Smooth muscle cell (in vitro differentiated cells): ENCODE measurements around the gene MYMK. TPM values are rescaled to one million over a fixed set of nuclear protein-coding genes. Genes with fewer than 3 reads are reported as not detected.

Experiments
- DNase-seq: peaks from one replicate; lab custom pipeline; 2025; ENCODE audit not compliant: unreplicated experiment; lab: John Stamatoyannopoulos, UW
- H2AFZ ChIP-seq: fragments of 200-600 bp; sonication (generic); 2 replicates; pipeline ENCODE4 v1.6.0; 2016; ENCODE audit warnings: antibody characterized with exemption, low read depth, mild to moderate bottlenecking
- H3F3A ChIP-seq: fragments of 200-600 bp; sonication (generic); 2 replicates; pipeline ENCODE4 v1.6.0; 2017; ENCODE audit warnings: antibody characterized with exemption, low read depth
- H3K27ac ChIP-seq: fragments of 200-600 bp; sonication (generic); 2 replicates; pipeline ENCODE4 v1.5.1; 2016; ENCODE audit warnings: low read depth, mild to moderate bottlenecking
- H3K27me3 ChIP-seq: fragments of 200-600 bp; sonication (generic); 2 replicates; pipeline ENCODE4 v1.6.1; 2016; ENCODE audit warnings: low read depth, mild to moderate bottlenecking
- H3K36me3 ChIP-seq: fragments of 200-600 bp; sonication (generic); 2 replicates; pipeline ENCODE4 v1.5.1; 2016; ENCODE audit warnings: low read depth
- H3K4me1 ChIP-seq: fragments of 200-600 bp; sonication (generic); 2 replicates; pipeline ENCODE4 v1.5.1; 2016; ENCODE audit warnings: low read depth
- H3K4me2 ChIP-seq: fragments of 200-600 bp; sonication (generic); 2 replicates; pipeline ENCODE4 v1.6.0; 2016; ENCODE audit warnings: mild to moderate bottlenecking
- H3K4me3 ChIP-seq: fragments of 200-600 bp; sonication (generic); 2 replicates; pipeline ENCODE4 v1.5.1; 2016; ENCODE audit warnings: mild to moderate bottlenecking
- H3K79me2 ChIP-seq: fragments of 200-600 bp; sonication (generic); 2 replicates; pipeline ENCODE4 v1.6.0; 2016; ENCODE audit warnings: low read depth, mild to moderate bottlenecking
- H3K9ac ChIP-seq: fragments of 200-600 bp; sonication (generic); 2 replicates; pipeline ENCODE4 v1.6.0; 2016; ENCODE audit warnings: low read depth
- H3K9me3 ChIP-seq: fragments of 200-600 bp; sonication (generic); replicated peaks from 2 replicates; pipeline ENCODE4 v1.5.1; 2016; ENCODE audit warnings: low read depth
- H4K20me1 ChIP-seq: fragments of 200-600 bp; sonication (generic); 2 replicates; pipeline ENCODE4 v1.6.0; 2016; ENCODE audit warnings: low read depth
- CTCF ChIP-seq: fragments of 200-600 bp; sonication (generic); IDR thresholded peaks from 2 replicates; pipeline ENCODE4 v1.5.1; 2017; ENCODE audit warnings: borderline replicate concordance, mild to moderate bottlenecking, antibody characterized with exemption; ENCODE audit not compliant: insufficient read depth, poor library complexity, severe bottlenecking
- WGBS: methylation state at CpG from one replicate; pipeline ENCODE4 v1.1.7; 2016; ENCODE audit warnings: low lambda C conversion rate; 5-methylcytosine and 5-hydroxymethylcytosine counted together
- polyA plus RNA-seq: library from polyadenylated mRNA; unstranded; fragments of >200 nt; fragmentation: Nextera tagmentation; extraction: Ambion mirVana; gene quantifications from 2 replicates; pipeline ENCODE4 v1.2.1, GENCODE V29; 2016
- total RNA-seq: library from RNA; depleted of rRNA; stranded (reverse); fragments of >200 nt; gene quantifications from 2 replicates; pipeline ENCODE4 v1.2.3, GENCODE V29; 2014

The MYMK gene
- total and polyA plus RNA-seq, 2 experiments from 2014 or later: not detected

GRCh38 chr9:133507246-133507965 lies 17.4 kb downstream of the MYMK start:
- Histone ChIP-seq H3K9ac (no peak overlapping the region), H3K27ac (no peak overlapping the region), H3K4me3 (no peak overlapping the region), H3K9me3 (no peaks in the 10 kb centered on the region), H3K79me2 (no peaks in the 10 kb centered on the region), H4K20me1 (no peaks in the 10 kb centered on the region), H3K4me1 (peaks cover 12% of the 10 kb centered on the region), H3K27me3 (no peaks in the 10 kb centered on the region), H3K4me2 (no peak overlapping the region), H3K36me3 (no peaks in the 10 kb centered on the region), H2AFZ (no peak overlapping the region), H3F3A (peaks cover 5% of the 10 kb centered on the region)
- DNase-seq: no peak
- TF ChIP-seq CTCF: no peak
- WGBS: 95% methylated on average over 23 of the region's 24 CpGs

- Histone ChIP-seq H3K27ac (no peak overlapping the region), H3K9me3 (no peaks in the 10 kb centered on the region), H3F3A (peaks cover 5% of the 10 kb centered on the region), H3K4me2 (peak overlapping the region; percentile 7), H3K4me3 (no peak overlapping the region), H3K9ac (no peak overlapping the region), H3K79me2 (no peaks in the 10 kb centered on the region), H4K20me1 (no peaks in the 10 kb centered on the region), H3K27me3 (no peaks in the 10 kb centered on the region), H3K36me3 (no peaks in the 10 kb centered on the region), H2AFZ (no peak overlapping the region), H3K4me1 (peaks cover 12% of the 10 kb centered on the region)
- WGBS: 48% methylated on average over 18 of the region's 18 CpGs
- TF ChIP-seq CTCF: no peak
- DNase-seq: no peak
Measured at GRCh38 chr9:133506653-133507038, 18.1 kb downstream of the MYMK start.

DNA sequence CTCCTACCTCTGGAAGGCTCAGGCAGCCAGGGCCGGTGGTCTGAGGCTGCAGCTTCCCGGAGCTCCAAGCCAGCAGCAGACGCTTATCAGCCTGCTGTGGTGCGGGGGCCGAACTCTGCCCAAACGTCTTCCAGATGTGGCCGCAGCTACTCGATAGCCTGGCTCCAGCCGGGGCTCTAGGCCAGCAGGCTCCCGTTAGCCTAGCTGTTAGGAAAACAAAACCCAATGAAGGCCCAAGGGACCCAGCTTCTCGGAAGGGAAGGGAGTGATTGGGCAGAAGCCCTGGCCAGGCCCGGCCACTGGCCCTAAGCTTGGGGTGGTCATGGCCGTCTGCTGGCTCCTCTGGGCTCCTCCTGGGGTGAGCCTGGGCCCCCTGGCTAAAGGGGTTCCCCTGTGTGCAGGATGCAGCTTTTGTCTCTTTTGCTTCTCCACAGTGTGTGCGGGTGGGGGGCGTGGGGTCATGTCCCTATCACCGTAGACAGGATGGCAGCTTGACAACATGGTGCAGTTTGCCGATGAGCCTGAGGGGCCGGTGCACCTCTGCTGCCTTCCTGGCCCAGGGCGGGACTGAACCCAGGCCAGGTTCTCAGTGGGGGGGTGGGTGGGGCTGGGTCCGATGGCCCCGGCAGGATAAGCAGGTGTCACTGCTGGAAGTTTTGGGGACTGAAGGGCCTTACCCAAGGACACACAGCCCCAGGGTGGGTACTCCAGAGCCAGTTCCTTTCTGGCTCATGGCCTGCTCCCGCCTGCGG lies 18.7 kb downstream of the MYMK start:
- Histone ChIP-seq H2AFZ (no peak overlapping the region), H3K4me1 (peaks cover 12% of the 10 kb centered on the region), H3F3A (peaks cover 5% of the 10 kb centered on the region), H3K79me2 (no peaks in the 10 kb centered on the region), H3K27me3 (no peaks in the 10 kb centered on the region), H3K4me2 (peak overlapping the region; percentile 7), H3K9ac (no peak overlapping the region), H3K27ac (peak overlapping the region; percentile 25), H3K4me3 (no peak overlapping the region), H3K9me3 (no peaks in the 10 kb centered on the region), H4K20me1 (no peaks in the 10 kb centered on the region), H3K36me3 (no peaks in the 10 kb centered on the region)
- TF ChIP-seq CTCF: no peak
- 41% methylated on average over 17 of the region's 23 CpGs for WGBS
- DNase-seq: no peak
